Activated CD8-positive, alpha-beta memory T cell treated with anti-CD3 and anti-CD28 coated beads for 48 hours (primary cell): ENCODE data around the gene KCNQ1OT1.

Experiments used
- DNase-seq, 3 experiments: peaks; one replicate each; pipeline ENCODE4 v3.0.0-alpha.2; 2020; ENCODE audit warnings: low read depth in 2 of 3, low spot score in 2 of 3

Gene KCNQ1OT1

GRCh38 chr11:2612884-2613571 is 86.8 kb downstream of the KCNQ1OT1 start:
- no peak for DNase-seq

GRCh38 chr11:2609345-2609744 is 90.4 kb downstream of the KCNQ1OT1 start:
- DNase-seq: no peak

GRCh38 chr11:2599561-2600189 is 100.1 kb downstream of the KCNQ1OT1 start:
- DNase-seq: no peak

- DNase-seq: no peak
These were observed 104.6 kb downstream of the KCNQ1OT1 start for GRCh38 chr11:2595204-2595603.

GRCh38 chr11:2594267-2594666 is 105.5 kb downstream of the KCNQ1OT1 start:
- no peak for DNase-seq

GRCh38 chr11:2593393-2593950 is 106.3 kb downstream of the KCNQ1OT1 start:
- DNase-seq: no peak

GRCh38 chr11:2592559-2593392 is 107.0 kb downstream of the KCNQ1OT1 start:
- no peak for DNase-seq

- no peak for DNase-seq
These were observed 108.0 kb downstream of the KCNQ1OT1 start for GRCh38 chr11:2591805-2592204.

GRCh38 chr11:2590965-2591754 is 108.6 kb downstream of the KCNQ1OT1 start:
- DNase-seq: no peak

- DNase-seq: no peak
These were observed 109.4 kb downstream of the KCNQ1OT1 start for GRCh38 chr11:2590131-2590964.

GRCh38 chr11:2589538-2589934 is 110.3 kb downstream of the KCNQ1OT1 start:
- DNase-seq: no peak

GRCh38 chr11:2588809-2589537 is 110.8 kb downstream of the KCNQ1OT1 start:
- DNase-seq: no peak

GRCh38 chr11:2587976-2588748 is 111.6 kb downstream of the KCNQ1OT1 start:
- no peak for DNase-seq

GRCh38 chr11:2587132-2587930 is 112.5 kb downstream of the KCNQ1OT1 start:
- DNase-seq: no peak

- DNase-seq: no peak
These were observed 113.0 kb downstream of the KCNQ1OT1 start for GRCh38 chr11:2586793-2587131.

- no peak for DNase-seq
These were observed 113.6 kb downstream of the KCNQ1OT1 start for GRCh38 chr11:2586087-2586792.

- no peak for DNase-seq
These were observed 114.2 kb downstream of the KCNQ1OT1 start for GRCh38 chr11:2585566-2586086.
